BJ (cell line): ENCODE measurements around the gene SCARF1. TPM values are rescaled to one million over a fixed set of nuclear protein-coding genes. Genes with fewer than 3 reads are reported as not detected.

Source experiments
- CTCF ChIA-PET: fragments of 350-600 bp; formaldehyde crosslinking; extraction: SDS; loops from one replicate; lab custom pipeline; 2021; ENCODE audit warnings: antibody characterized with exemption, inconsistent platforms; lab: Yijun Ruan, JAX
- POLR2A ChIA-PET: fragments of 300-600 bp; sonication (Branson Sonifier 250); formaldehyde crosslinking; extraction: SDS; loops from one replicate; lab custom pipeline; 2021; ENCODE audit warnings: antibody characterized with exemption; lab: Charles Lee
- DNase-seq: peaks from one replicate; pipeline ENCODE4 v3.0.0-alpha.2; 2011; ENCODE audit warnings: low read depth
- H3K27me3 ChIP-seq: 2 replicates; pipeline ENCODE4 v1.6.0; 2011; ENCODE audit warnings: low read length; ENCODE audit not compliant: control insufficient read depth, insufficient read depth
- H3K36me3 ChIP-seq: 2 replicates; pipeline ENCODE4 v1.5.1; 2011; ENCODE audit warnings: low read length; ENCODE audit not compliant: control insufficient read depth, insufficient read depth
- H3K4me3 ChIP-seq: 2 replicates; pipeline ENCODE4 v1.5.1; 2011; ENCODE audit warnings: low read depth, mild to moderate bottlenecking, control low read depth, low read length
- polyA plus RNA-seq: library from polyadenylated mRNA; depleted of rRNA; stranded (reverse); fragments of >200 nt; gene quantifications from 2 replicates; pipeline ENCODE4 v1.2.3, GENCODE V29; 2011
- TF ChIP-seq, protein P1 (sequence below): IDR thresholded peaks from 2 replicates; pipeline ENCODE4 v1.5.1; 2011; ENCODE audit warnings: low read depth, mild to moderate bottlenecking, control low read depth, inconsistent platforms, low read length, moderate library complexity; ENCODE audit not compliant: insufficient read depth

SCARF1 gene
- polyA plus RNA-seq, 1 experiment: 0.12 TPM

- Histone ChIP-seq H3K4me3 (no peak overlapping the region), H3K27me3 (no peaks in the 10 kb centered on the region), H3K36me3 (no peaks in the 10 kb centered on the region)
- TF ChIP-seq, protein P1, sequence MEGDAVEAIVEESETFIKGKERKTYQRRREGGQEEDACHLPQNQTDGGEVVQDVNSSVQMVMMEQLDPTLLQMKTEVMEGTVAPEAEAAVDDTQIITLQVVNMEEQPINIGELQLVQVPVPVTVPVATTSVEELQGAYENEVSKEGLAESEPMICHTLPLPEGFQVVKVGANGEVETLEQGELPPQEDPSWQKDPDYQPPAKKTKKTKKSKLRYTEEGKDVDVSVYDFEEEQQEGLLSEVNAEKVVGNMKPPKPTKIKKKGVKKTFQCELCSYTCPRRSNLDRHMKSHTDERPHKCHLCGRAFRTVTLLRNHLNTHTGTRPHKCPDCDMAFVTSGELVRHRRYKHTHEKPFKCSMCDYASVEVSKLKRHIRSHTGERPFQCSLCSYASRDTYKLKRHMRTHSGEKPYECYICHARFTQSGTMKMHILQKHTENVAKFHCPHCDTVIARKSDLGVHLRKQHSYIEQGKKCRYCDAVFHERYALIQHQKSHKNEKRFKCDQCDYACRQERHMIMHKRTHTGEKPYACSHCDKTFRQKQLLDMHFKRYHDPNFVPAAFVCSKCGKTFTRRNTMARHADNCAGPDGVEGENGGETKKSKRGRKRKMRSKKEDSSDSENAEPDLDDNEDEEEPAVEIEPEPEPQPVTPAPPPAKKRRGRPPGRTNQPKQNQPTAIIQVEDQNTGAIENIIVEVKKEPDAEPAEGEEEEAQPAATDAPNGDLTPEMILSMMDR: no peak
- POLR2A ChIA-PET: no interaction called here
- no peak for DNase-seq
- CTCF ChIA-PET: interaction anchor here (0.7 kb wide), 1 partner anchor 8 kb away, joined by 3 read pairs; no protein-coding TSS in a partner anchor
These were observed 9.7 kb downstream of the SCARF1 start for GRCh38 chr17:1635675-1636465.

GRCh38 chr17:1634841-1635650 is 10.5 kb downstream of the SCARF1 start:
- CTCF ChIA-PET: interaction anchor here (0.7 kb wide), 1 partner anchor 9 kb away, joined by 3 read pairs; no protein-coding TSS in a partner anchor
- POLR2A ChIA-PET: no interaction called here

DNA sequence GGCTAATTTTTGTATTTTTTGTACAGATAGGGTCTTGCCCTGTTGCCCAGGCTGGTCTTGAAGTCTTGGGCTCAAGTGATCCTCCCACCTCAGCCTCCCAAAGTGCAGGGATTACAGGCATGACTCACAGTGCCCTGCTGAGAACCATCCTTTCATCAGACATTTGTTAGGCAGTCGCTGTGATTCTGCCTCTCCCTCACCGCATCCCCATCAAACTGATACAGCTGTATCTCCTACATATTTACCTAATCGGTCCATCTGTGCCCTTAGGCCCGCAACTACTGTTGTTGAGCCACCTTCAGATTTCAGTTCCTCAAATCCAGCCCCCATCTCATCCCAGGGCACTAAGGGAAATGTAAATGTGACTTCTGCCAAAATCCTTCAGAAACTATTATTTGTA is 14.9 kb downstream of the SCARF1 start:
- POLR2A ChIA-PET: no interaction called here
- Histone ChIP-seq H3K27me3 (no peaks in the 10 kb centered on the region; the same call in 1 of the 2 replicates), H3K4me3 (no peak overlapping the region), H3K36me3 (no peaks in the 10 kb centered on the region)
- TF ChIP-seq, protein P1: no peak
- no peak for DNase-seq
- CTCF ChIA-PET: interaction anchor here (0.6 to 3.7 kb wide), 24 partner anchors 10 to 351 kb away, joined by 3 to 64 read pairs (median 4); partner anchors contain the start of genes PITPNA, RILP and TRARG1

More at GRCh38 chr17:1634841-1635650, 10.5 kb downstream of the SCARF1 start:
- Histone ChIP-seq H3K36me3 (no peaks in the 10 kb centered on the region), H3K4me3 (no peak overlapping the region), H3K27me3 (no peaks in the 10 kb centered on the region; the same call in 1 of the 2 replicates)
- TF ChIP-seq, protein P1: no peak
- no peak for DNase-seq

- TF ChIP-seq, protein P1: peak; percentile 83
- ChIA-PET POLR2A (no interaction called here), CTCF (interaction anchor here (0.6 to 3.7 kb wide), 30 partner anchors 11 to 350 kb away, joined by 3 to 64 read pairs (median 4); partner anchors contain the start of genes RILP and TRARG1)
- no peak for DNase-seq
- no peaks in the 10 kb centered on the region; the same call in 1 of the 2 replicates for H3K27me3 ChIP-seq
- no peaks in the 10 kb centered on the region for H3K36me3 ChIP-seq
- H3K4me3 ChIP-seq: peak overlapping the region; percentile 74
These were observed 15.8 kb downstream of the SCARF1 start for GRCh38 chr17:1629504-1630310.
